IMR-90 (cell line): Measurements from ENCODE around the gene RND1. TPM values are rescaled to one million over a fixed set of nuclear protein-coding genes. Genes with fewer than 3 reads are reported as not detected.

ENCODE experiments used
- ATAC-seq: fragments of 200-7000 bp; cut with Tn5 transposase; 2 replicates; pipeline ENCODE4 v1.9.1; 2020; ENCODE audit warnings: low read depth, mild to moderate bottlenecking, moderate library complexity
- BruUV-seq: library from RNA; stranded (reverse); fragments of 400-500 nt; replicated peaks from 2 replicates; lab custom pipeline; 2021; lab: Mats Ljungman, UMichigan
- CTCF ChIA-PET: fragments of 300-600 bp; formaldehyde crosslinking; extraction: SDS; loops from one replicate; lab custom pipeline; 2021; ENCODE audit warnings: antibody characterized with exemption; lab: Yijun Ruan, JAX
- POLR2A ChIA-PET: fragments of 300-600 bp; sonication (Branson Sonifier 250); formaldehyde crosslinking; loops from one replicate; lab custom pipeline; 2022; ENCODE audit warnings: antibody characterized with exemption; ENCODE audit not compliant: unreplicated experiment; lab: Charles Lee
- DNase-seq: peaks from one replicate; pipeline ENCODE4 v3.0.0; 2013
- H2AFZ ChIP-seq: replicated peaks from 2 replicates; pipeline ENCODE3; 2013; ENCODE audit warnings: low read length, mild to moderate bottlenecking; ENCODE audit not compliant: poor library complexity
- H2AK5ac ChIP-seq: 2 replicates; pipeline ENCODE4 v1.6.1; 2013; ENCODE audit warnings: low read depth, low read length, inconsistent platforms
- H2AK9ac ChIP-seq: replicated peaks from 2 replicates; pipeline ENCODE3; 2013; ENCODE audit warnings: mild to moderate bottlenecking, low read depth, low read length, moderate library complexity; ENCODE audit not compliant: poor library complexity
- H2BK120ac ChIP-seq: 2 replicates; pipeline ENCODE4 v1.6.1; 2013; ENCODE audit warnings: low read depth, low read length, inconsistent platforms
- H2BK15ac ChIP-seq: 3 replicates; pipeline ENCODE4 v1.6.1; 2013; ENCODE audit warnings: low read depth, low read length, inconsistent platforms
- H2BK20ac ChIP-seq: 2 replicates; pipeline ENCODE4 v1.6.1; 2013; ENCODE audit warnings: low read depth, mild to moderate bottlenecking, inconsistent platforms, low read length, moderate library complexity
- H2BK5ac ChIP-seq: 2 replicates; pipeline ENCODE4 v1.6.1; 2013; ENCODE audit warnings: mild to moderate bottlenecking, low read depth, low read length, inconsistent platforms; ENCODE audit not compliant: poor library complexity, severe bottlenecking
- H3K14ac ChIP-seq: replicated peaks from 2 replicates; pipeline ENCODE4 v1.6.1; 2013; ENCODE audit warnings: low read depth, low read length, inconsistent platforms
- H3K18ac ChIP-seq: 2 replicates; pipeline ENCODE4 v1.6.1; 2013; ENCODE audit warnings: low read depth, low read length, control low read depth
- H3K23ac ChIP-seq: 2 replicates; pipeline ENCODE4 v1.6.1; 2013; ENCODE audit warnings: low read depth, low read length, inconsistent platforms
- H3K27ac ChIP-seq: 2 replicates; pipeline ENCODE4 v1.5.1; 2013; ENCODE audit warnings: mild to moderate bottlenecking, control low read depth, low read length; ENCODE audit not compliant: insufficient read depth
- H3K27me3 ChIP-seq: 2 replicates; pipeline ENCODE4 v1.6.1; 2013; ENCODE audit warnings: low read length; ENCODE audit not compliant: control insufficient read depth, insufficient read depth
- H3K36me3 ChIP-seq: 2 replicates; pipeline ENCODE4 v1.6.1; 2013; ENCODE audit warnings: low read length, mixed read lengths; ENCODE audit not compliant: control insufficient read depth, insufficient read depth
- H3K4ac ChIP-seq: 2 replicates; pipeline ENCODE4 v1.6.1; 2013; ENCODE audit warnings: low read depth, low read length, inconsistent platforms
- H3K4me1 ChIP-seq: 2 replicates; pipeline ENCODE4 v1.6.1; 2013; ENCODE audit warnings: low read length, mixed read lengths; ENCODE audit not compliant: control insufficient read depth, insufficient read depth
- H3K4me2 ChIP-seq: 2 replicates; pipeline ENCODE4 v1.6.1; 2013; ENCODE audit warnings: low read depth, mild to moderate bottlenecking, control low read depth, low read length, moderate library complexity
- H3K4me3 ChIP-seq: 2 replicates; pipeline ENCODE4 v1.5.1; 2013; ENCODE audit warnings: low read depth, mild to moderate bottlenecking, control low read depth, low read length, moderate library complexity; ENCODE audit not compliant: insufficient read depth
- H3K56ac ChIP-seq: 2 replicates; pipeline ENCODE4 v1.6.1; 2013; ENCODE audit warnings: low read length, inconsistent platforms; ENCODE audit not compliant: insufficient read depth; ENCODE audit errors: extremely low read depth
- H3K79me1 ChIP-seq, 2 experiments: 2 replicates each; pipeline ENCODE4 v1.6.1; 2013; ENCODE audit warnings: low read length in 2 of 2, inconsistent platforms in 1 of 2, low read depth in 1 of 2
- H3K9ac ChIP-seq: 2 replicates; pipeline ENCODE4 v1.6.1; 2013; ENCODE audit warnings: low read depth, low read length, control low read depth
- H3K9me1 ChIP-seq: 2 replicates; pipeline ENCODE4 v1.6.1; 2013; ENCODE audit warnings: low read length, inconsistent platforms; ENCODE audit not compliant: insufficient read depth
- H3K9me3 ChIP-seq: 2 replicates; pipeline ENCODE4 v1.6.1; 2013; ENCODE audit warnings: low read length; ENCODE audit not compliant: control insufficient read depth, insufficient read depth
- H4K20me1 ChIP-seq: 2 replicates; pipeline ENCODE4 v1.6.1; 2013; ENCODE audit warnings: low read length, inconsistent platforms; ENCODE audit not compliant: insufficient read depth
- H4K5ac ChIP-seq: 2 replicates; pipeline ENCODE4 v1.6.1; 2013; ENCODE audit warnings: mild to moderate bottlenecking, low read depth, low read length, control low read depth
- H4K8ac ChIP-seq, 2 experiments: 2 replicates each; pipeline ENCODE4 v1.6.1; 2013; ENCODE audit warnings: low read depth in 2 of 2, low read length in 2 of 2, control low read depth in 1 of 2, inconsistent platforms in 1 of 2
- H4K91ac ChIP-seq: 2 replicates; pipeline ENCODE4 v1.6.1; 2013; ENCODE audit warnings: low read depth, low read length, inconsistent platforms; ENCODE audit not compliant: insufficient read depth
- MAFK ChIP-seq: IDR thresholded peaks from 2 replicates; pipeline ENCODE4 v1.6.1; 2012; ENCODE audit warnings: low read depth, low read length, improper control_type of control experiment
- NFE2L2 ChIP-seq: fragments of 150-350 bp; IDR thresholded peaks from 2 replicates; pipeline ENCODE4 v1.6.1; 2016; ENCODE audit warnings: low read depth, mild to moderate bottlenecking, low read length
- RCOR1 ChIP-seq: IDR thresholded peaks from 2 replicates; pipeline ENCODE4 v1.6.1; 2012; ENCODE audit warnings: mild to moderate bottlenecking, low read length, improper control_type of control experiment; ENCODE audit not compliant: insufficient replicate concordance
- WGBS, 2 experiments: methylation state at CpG; one replicate each; pipeline versions ENCODE4 v1.1.5 to v1.1.7; 2013; ENCODE audit warnings: missing lambda C conversion rate in 2 of 2; ENCODE audit not compliant: insufficient read length in 1 of 2; ENCODE audit errors: extremely low coverage in 2 of 2; 5-methylcytosine and 5-hydroxymethylcytosine counted together
- dilution Hi-C: fragments of 300-500 bp; cut with HindIII; formaldehyde crosslinking; loops from one replicate; pipeline ENCODE4 v1.14.3; 2018; ENCODE audit warnings: low sequenced_read_pairs; ENCODE audit not compliant: unreplicated experiment
- in situ Hi-C: fragments of 300-500 bp; cut with MboI; formaldehyde crosslinking; loops from 3 replicates; pipeline ENCODE4 v1.14.3; 2019; ENCODE audit warnings: low sequenced_read_pairs, inconsistent platforms, mixed read lengths
- intact Hi-C: fragments of 100-400 bp; cut with micrococcal nuclease; formaldehyde crosslinking; loops from 2 replicates; pipeline ENCODE4 v1.10.0; 2022
- polyA plus RNA-seq, 3 experiments: library from polyadenylated mRNA; depleted of rRNA; stranded (reverse); fragments of >200 nt; gene quantifications; 2 replicates each; pipeline ENCODE4 v1.2.3, GENCODE V29; 2012; ENCODE audit warnings: low replicate concordance in 1 of 3
- total RNA-seq: library from RNA; depleted of rRNA; stranded (reverse); fragments of >200 nt; gene quantifications from 2 replicates; pipeline ENCODE4 v1.2.3, GENCODE V29; 2012
- TF ChIP-seq, protein P1 (sequence below): conservative IDR thresholded peaks from 2 replicates; pipeline ENCODE4 v1.5.1; 2012; ENCODE audit warnings: mild to moderate bottlenecking, low read depth, low read length, improper control_type of control experiment
- TF ChIP-seq, protein P2 (sequence below): fragments of 150-350 bp; IDR thresholded peaks from 2 replicates; pipeline ENCODE4 v1.6.1; 2016; ENCODE audit warnings: low read depth, mild to moderate bottlenecking, low read length, moderate library complexity, borderline replicate concordance

Gene RND1
- total and polyA plus RNA-seq, 2 of the 4 experiments (the other 2 are of a cell fraction), result under 0.01 to 0.21 TPM

DNA sequence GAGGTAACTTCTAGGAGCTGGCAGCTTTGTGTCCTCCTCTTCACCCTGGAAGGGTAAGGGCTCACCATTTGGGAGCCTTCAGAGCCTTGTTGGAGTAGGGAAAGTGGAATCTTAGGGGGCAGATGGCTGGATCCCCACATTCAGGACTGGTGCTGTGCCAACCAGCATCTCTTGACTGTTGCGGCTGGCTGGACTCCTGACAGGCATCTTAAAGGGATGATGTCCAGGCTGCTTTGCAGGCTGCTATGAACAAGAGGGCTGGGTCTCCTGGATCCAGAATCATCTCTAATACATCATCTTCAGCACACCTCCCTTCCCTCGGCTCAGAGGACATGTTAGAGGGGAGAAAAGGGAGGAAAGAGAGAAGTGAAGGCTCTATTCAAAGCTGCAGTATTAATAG lies 43.0 kb downstream of the RND1 start:
- no peak overlapping the region for H2BK15ac ChIP-seq
- H3K27me3 ChIP-seq, result no peaks in the 10 kb centered on the region
- no peak overlapping the region for H3K4me2 ChIP-seq
- no peak overlapping the region for H4K8ac ChIP-seq
- no peak overlapping the region for H3K4me3 ChIP-seq
- no peak overlapping the region for H3K14ac ChIP-seq
- DNase-seq (no peak), ATAC-seq (no peak)
- no peak overlapping the region for H3K23ac ChIP-seq
- peaks cover 31 to 53% of the 10 kb centered on the region in 2 experiments for H3K79me1 ChIP-seq
- H4K91ac ChIP-seq, result no peak overlapping the region
- H3K9ac ChIP-seq, result no peak overlapping the region
- peaks cover 19% of the 10 kb centered on the region for H4K20me1 ChIP-seq
- no peak overlapping the region for H3K18ac ChIP-seq
- intact Hi-C loops, result no loop called here
- dilution Hi-C loops, result no loop called here
- H2BK20ac ChIP-seq, result no peak overlapping the region
- peaks cover 45% of the 10 kb centered on the region for H3K36me3 ChIP-seq
- no peak overlapping the region for H2AK9ac ChIP-seq
- CTCF ChIA-PET, result interaction anchor here (0.6 kb wide), 1 partner anchor 1604 kb away, joined by 4 read pairs; no protein-coding TSS in a partner anchor
- in situ Hi-C loops, result no loop called here
- peaks cover 9% of the 10 kb centered on the region for H3K9me1 ChIP-seq
- H3K27ac ChIP-seq, result no peak overlapping the region
- H2BK120ac ChIP-seq, result no peak overlapping the region
- no peak overlapping the region for H2AK5ac ChIP-seq
- peaks cover 10% of the 10 kb centered on the region for H3K4me1 ChIP-seq
- no CpG with 5 or more reads among the region's 2 CpGs for WGBS, 2 experiments
- H2BK5ac ChIP-seq, result no peak overlapping the region
- no peak overlapping the region for H2AFZ ChIP-seq
- no TSS peak for BruUV-seq
- H3K9me3 ChIP-seq, result no peaks in the 10 kb centered on the region
- H3K56ac ChIP-seq, result no peak overlapping the region
- H3K4ac ChIP-seq, result no peak overlapping the region
- no peak overlapping the region for H4K5ac ChIP-seq
- TF ChIP-seq, protein P1, sequence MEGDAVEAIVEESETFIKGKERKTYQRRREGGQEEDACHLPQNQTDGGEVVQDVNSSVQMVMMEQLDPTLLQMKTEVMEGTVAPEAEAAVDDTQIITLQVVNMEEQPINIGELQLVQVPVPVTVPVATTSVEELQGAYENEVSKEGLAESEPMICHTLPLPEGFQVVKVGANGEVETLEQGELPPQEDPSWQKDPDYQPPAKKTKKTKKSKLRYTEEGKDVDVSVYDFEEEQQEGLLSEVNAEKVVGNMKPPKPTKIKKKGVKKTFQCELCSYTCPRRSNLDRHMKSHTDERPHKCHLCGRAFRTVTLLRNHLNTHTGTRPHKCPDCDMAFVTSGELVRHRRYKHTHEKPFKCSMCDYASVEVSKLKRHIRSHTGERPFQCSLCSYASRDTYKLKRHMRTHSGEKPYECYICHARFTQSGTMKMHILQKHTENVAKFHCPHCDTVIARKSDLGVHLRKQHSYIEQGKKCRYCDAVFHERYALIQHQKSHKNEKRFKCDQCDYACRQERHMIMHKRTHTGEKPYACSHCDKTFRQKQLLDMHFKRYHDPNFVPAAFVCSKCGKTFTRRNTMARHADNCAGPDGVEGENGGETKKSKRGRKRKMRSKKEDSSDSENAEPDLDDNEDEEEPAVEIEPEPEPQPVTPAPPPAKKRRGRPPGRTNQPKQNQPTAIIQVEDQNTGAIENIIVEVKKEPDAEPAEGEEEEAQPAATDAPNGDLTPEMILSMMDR, result no peak
- no peak for TF ChIP-seq MAFK
- no peak for TF ChIP-seq RCOR1
- no peak for TF ChIP-seq NFE2L2
- TF ChIP-seq, protein P2, sequence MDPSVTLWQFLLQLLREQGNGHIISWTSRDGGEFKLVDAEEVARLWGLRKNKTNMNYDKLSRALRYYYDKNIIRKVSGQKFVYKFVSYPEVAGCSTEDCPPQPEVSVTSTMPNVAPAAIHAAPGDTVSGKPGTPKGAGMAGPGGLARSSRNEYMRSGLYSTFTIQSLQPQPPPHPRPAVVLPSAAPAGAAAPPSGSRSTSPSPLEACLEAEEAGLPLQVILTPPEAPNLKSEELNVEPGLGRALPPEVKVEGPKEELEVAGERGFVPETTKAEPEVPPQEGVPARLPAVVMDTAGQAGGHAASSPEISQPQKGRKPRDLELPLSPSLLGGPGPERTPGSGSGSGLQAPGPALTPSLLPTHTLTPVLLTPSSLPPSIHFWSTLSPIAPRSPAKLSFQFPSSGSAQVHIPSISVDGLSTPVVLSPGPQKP, result no peak
- POLR2A ChIA-PET, result no interaction called here
